Breast epithelium (tissue), 3 donors: ENCODE data around the gene SAMD10.

Source experiments
- POLR2A ChIP-seq: fragments of 450-650 bp; IDR thresholded peaks from one replicate; pipeline ENCODE4 v1.6.1; 2016; ENCODE audit warnings: antibody characterized with exemption, mild to moderate bottlenecking, moderate library complexity
- POLR2AphosphoS5 ChIP-seq, 3 donors: sonication (generic); formaldehyde crosslinking; IDR thresholded peaks; one replicate each; pipeline ENCODE4 v1.6.1; 2017; ENCODE audit warnings: antibody characterized with exemption in 3 of 3
- TF ChIP-seq, protein P1 (sequence below), 3 donors: fragments of 450-650 bp; IDR thresholded peaks; one replicate each; pipeline ENCODE4 v1.5.1; 2016 to 2017; ENCODE audit warnings: antibody characterized with exemption in 3 of 3, mild to moderate bottlenecking in 3 of 3, moderate library complexity in 3 of 3

DNA sequence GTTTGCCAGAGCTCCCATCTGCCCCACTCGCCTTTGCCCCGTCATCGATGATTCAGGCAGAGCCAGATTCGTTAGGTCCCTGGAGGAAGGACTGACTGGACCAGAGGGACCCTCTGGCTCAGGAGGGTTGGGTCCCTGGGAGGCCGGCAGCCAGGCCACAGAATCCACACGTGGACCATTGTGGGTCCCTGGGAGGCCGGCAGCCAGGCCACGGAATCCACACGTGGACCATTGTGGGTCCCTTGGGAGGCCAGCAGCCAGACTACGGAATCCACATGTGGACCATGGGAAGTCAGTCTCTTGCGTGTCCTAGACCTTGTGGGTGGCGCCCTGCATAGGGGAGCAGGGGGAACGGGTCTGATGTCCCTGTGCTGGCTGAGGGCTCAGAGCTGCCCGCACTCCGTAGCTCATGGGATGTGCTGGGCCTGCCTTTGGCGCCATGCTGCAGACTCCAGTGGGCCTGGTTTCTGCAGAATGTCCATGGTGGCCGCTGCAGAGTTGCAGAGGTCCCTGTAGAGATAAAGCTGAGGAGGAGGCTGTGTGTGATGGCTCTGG, 46.8 kb downstream of the SAMD10 start:
- TF ChIP-seq, protein P1, sequence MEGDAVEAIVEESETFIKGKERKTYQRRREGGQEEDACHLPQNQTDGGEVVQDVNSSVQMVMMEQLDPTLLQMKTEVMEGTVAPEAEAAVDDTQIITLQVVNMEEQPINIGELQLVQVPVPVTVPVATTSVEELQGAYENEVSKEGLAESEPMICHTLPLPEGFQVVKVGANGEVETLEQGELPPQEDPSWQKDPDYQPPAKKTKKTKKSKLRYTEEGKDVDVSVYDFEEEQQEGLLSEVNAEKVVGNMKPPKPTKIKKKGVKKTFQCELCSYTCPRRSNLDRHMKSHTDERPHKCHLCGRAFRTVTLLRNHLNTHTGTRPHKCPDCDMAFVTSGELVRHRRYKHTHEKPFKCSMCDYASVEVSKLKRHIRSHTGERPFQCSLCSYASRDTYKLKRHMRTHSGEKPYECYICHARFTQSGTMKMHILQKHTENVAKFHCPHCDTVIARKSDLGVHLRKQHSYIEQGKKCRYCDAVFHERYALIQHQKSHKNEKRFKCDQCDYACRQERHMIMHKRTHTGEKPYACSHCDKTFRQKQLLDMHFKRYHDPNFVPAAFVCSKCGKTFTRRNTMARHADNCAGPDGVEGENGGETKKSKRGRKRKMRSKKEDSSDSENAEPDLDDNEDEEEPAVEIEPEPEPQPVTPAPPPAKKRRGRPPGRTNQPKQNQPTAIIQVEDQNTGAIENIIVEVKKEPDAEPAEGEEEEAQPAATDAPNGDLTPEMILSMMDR (IDR thresholded peaks at IDR 0.05): no peak
- TF ChIP-seq POLR2A (no peak), POLR2AphosphoS5 (IDR thresholded peaks at IDR 0.05) (no peak)
